Hepatocyte (in vitro differentiated cells): ENCODE data around the gene CYSTM1. TPM values are rescaled to one million over a fixed set of nuclear protein-coding genes. Genes with fewer than 3 reads are reported as not detected.

Experiments used
- DNase-seq: peaks from one replicate; pipeline ENCODE4 v3.0.0-alpha.2; 2016; ENCODE audit warnings: low spot score
- H2AFZ ChIP-seq: fragments of 200-600 bp; sonication (generic); 2 replicates; pipeline ENCODE4 v1.6.0; 2016; ENCODE audit warnings: antibody characterized with exemption, mild to moderate bottlenecking
- H3K27ac ChIP-seq: fragments of 200-600 bp; sonication (generic); 2 replicates; pipeline ENCODE4 v1.5.1; 2016; ENCODE audit warnings: mild to moderate bottlenecking
- H3K27me3 ChIP-seq: fragments of 200-600 bp; sonication (generic); 2 replicates; pipeline ENCODE4 v1.6.1; 2016
- H3K36me3 ChIP-seq: fragments of 200-600 bp; sonication (generic); replicated peaks from 2 replicates; pipeline ENCODE4 v1.5.1; 2016; ENCODE audit warnings: low read depth; ENCODE audit not compliant: insufficient read depth
- H3K4me1 ChIP-seq: fragments of 200-600 bp; sonication (generic); 2 replicates; pipeline ENCODE4 v1.5.1; 2016; ENCODE audit warnings: mild to moderate bottlenecking, moderate library complexity; ENCODE audit not compliant: insufficient read depth
- H3K4me2 ChIP-seq: fragments of 200-600 bp; sonication (generic); 2 replicates; pipeline ENCODE4 v1.6.0; 2016
- H3K4me3 ChIP-seq: fragments of 200-600 bp; sonication (generic); 2 replicates; pipeline ENCODE4 v1.5.1; 2016; ENCODE audit warnings: mild to moderate bottlenecking
- H3K79me2 ChIP-seq: fragments of 200-600 bp; sonication (generic); 2 replicates; pipeline ENCODE4 v1.6.0; 2017; ENCODE audit warnings: mild to moderate bottlenecking
- H3K9me2 ChIP-seq: fragments of 200-600 bp; sonication (generic); replicated peaks from 2 replicates; pipeline ENCODE4 v1.6.0; 2017; ENCODE audit warnings: mild to moderate bottlenecking; ENCODE audit not compliant: insufficient read depth
- H3K9me3 ChIP-seq: fragments of 200-600 bp; sonication (generic); 2 replicates; pipeline ENCODE4 v1.5.1; 2016; ENCODE audit warnings: low read depth, mild to moderate bottlenecking
- H4K20me1 ChIP-seq: fragments of 200-600 bp; sonication (generic); 2 replicates; pipeline ENCODE4 v1.6.0; 2016; ENCODE audit warnings: mild to moderate bottlenecking; ENCODE audit not compliant: insufficient read depth, poor library complexity, severe bottlenecking
- EZH2 ChIP-seq: fragments of 200-600 bp; sonication (generic); IDR thresholded peaks from 2 replicates; pipeline ENCODE4 v1.6.1; 2016; ENCODE audit warnings: antibody characterized with exemption, mild to moderate bottlenecking, borderline replicate concordance
- EZH2phosphoT487 ChIP-seq: fragments of 200-600 bp; sonication (generic); IDR thresholded peaks from one replicate; pipeline ENCODE4 v1.6.1; 2018; ENCODE audit warnings: antibody characterized with exemption, mild to moderate bottlenecking, low read depth, moderate library complexity; ENCODE audit not compliant: unreplicated experiment, severe bottlenecking
- WGBS: methylation state at CpG from one replicate; pipeline ENCODE4 v1.1.6; 2016; ENCODE audit warnings: low lambda C conversion rate; ENCODE audit errors: missing lambda C conversion rate; 5-methylcytosine and 5-hydroxymethylcytosine counted together
- polyA plus RNA-seq: library from polyadenylated mRNA; unstranded; fragments of >200 nt; fragmentation: Nextera tagmentation; extraction: Ambion mirVana; gene quantifications from 2 replicates; pipeline ENCODE4 v1.2.1, GENCODE V29; 2016
- total RNA-seq: library from RNA; depleted of rRNA; stranded (reverse); fragments of >200 nt; gene quantifications from 2 replicates; pipeline ENCODE4 v1.2.3, GENCODE V29; 2014
- TF ChIP-seq, protein P1 (sequence below): fragments of 200-600 bp; sonication (generic); IDR thresholded peaks from 2 replicates; pipeline ENCODE4 v1.5.1; 2016; ENCODE audit warnings: antibody characterized with exemption, mild to moderate bottlenecking; ENCODE audit not compliant: poor library complexity

The CYSTM1 gene
- total and polyA plus RNA-seq, 2 experiments from 2014 or later: 111 to 262 TPM

DNA sequence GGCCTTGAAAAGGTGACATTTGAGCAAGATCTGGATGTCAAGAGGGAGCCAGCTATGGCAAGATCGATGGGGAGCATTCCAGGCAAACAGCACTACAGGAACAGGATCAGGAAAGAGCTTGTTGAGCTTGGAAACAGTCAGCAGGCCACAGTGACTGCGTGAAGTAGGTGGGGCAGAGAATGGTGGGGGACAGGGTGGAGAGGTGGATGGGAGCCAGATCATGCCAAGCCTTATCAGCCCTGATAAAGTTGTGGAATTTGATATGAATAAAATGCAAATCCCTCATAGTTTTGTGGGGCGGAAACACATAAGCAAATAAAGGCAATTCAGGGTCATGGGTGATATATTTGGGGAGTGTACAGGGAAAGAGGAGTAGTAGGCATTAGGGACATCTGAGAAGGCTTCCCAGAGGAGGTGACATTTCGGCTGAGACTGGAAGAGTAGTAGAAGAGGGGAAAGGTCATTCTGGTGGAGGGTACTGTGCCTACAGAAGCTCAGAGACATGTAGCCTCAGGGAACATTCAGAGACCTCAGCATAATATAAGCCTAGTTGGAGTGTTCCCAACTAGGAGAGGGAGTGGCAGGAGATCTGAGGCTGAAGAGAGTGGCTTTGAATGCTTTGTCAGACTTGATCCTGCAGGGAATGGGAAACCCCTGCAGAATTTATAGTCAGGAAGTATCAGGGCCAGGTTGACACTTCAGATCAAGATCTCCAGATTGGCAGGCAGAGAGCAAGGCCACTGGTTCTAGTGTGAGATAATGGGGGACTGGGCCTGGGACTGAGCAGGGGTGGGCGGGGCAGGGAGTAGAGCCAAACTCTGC is 9.7 kb upstream of the CYSTM1 start:
- no peaks in the 10 kb centered on the region for H3K36me3 ChIP-seq
- H3K4me1 ChIP-seq: no peaks in the 10 kb centered on the region
- H3K27me3 ChIP-seq: no peaks in the 10 kb centered on the region
- TF ChIP-seq EZH2 (no peak), EZH2phosphoT487 (no peak)
- TF ChIP-seq, protein P1, sequence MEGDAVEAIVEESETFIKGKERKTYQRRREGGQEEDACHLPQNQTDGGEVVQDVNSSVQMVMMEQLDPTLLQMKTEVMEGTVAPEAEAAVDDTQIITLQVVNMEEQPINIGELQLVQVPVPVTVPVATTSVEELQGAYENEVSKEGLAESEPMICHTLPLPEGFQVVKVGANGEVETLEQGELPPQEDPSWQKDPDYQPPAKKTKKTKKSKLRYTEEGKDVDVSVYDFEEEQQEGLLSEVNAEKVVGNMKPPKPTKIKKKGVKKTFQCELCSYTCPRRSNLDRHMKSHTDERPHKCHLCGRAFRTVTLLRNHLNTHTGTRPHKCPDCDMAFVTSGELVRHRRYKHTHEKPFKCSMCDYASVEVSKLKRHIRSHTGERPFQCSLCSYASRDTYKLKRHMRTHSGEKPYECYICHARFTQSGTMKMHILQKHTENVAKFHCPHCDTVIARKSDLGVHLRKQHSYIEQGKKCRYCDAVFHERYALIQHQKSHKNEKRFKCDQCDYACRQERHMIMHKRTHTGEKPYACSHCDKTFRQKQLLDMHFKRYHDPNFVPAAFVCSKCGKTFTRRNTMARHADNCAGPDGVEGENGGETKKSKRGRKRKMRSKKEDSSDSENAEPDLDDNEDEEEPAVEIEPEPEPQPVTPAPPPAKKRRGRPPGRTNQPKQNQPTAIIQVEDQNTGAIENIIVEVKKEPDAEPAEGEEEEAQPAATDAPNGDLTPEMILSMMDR: no peak
- no peak for DNase-seq
- no peaks in the 10 kb centered on the region for H3K9me3 ChIP-seq
- no peaks in the 10 kb centered on the region for H4K20me1 ChIP-seq
- WGBS: 76% methylated on average over 5 of the region's 5 CpGs
- no peak overlapping the region for H3K4me3 ChIP-seq
- no peaks in the 10 kb centered on the region for H3K79me2 ChIP-seq
- H2AFZ ChIP-seq: no peak overlapping the region
- H3K4me2 ChIP-seq: no peak overlapping the region
- H3K27ac ChIP-seq: peak overlapping the region; percentile 51
- no peaks in the 10 kb centered on the region for H3K9me2 ChIP-seq

DNA sequence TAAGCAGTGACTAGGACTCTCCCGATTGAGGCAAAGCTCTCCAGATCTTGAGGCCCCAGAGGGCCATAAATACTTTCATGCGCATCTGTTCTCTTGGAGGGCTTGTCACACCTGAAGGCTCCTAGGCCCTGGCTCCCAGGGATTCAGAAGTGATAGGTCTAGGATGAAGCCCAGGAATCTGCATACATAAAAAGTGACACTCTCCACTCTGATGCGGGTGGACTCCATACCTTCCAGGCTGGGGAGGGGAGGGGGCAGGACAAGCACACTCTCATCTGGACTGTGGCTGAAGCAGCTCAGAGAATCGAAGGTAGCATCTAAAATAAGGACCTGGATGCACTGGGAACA is 9.1 kb upstream of the CYSTM1 start:
- 63% methylated on average over 2 of the region's 4 CpGs for WGBS
- no peak overlapping the region for H2AFZ ChIP-seq

DNA sequence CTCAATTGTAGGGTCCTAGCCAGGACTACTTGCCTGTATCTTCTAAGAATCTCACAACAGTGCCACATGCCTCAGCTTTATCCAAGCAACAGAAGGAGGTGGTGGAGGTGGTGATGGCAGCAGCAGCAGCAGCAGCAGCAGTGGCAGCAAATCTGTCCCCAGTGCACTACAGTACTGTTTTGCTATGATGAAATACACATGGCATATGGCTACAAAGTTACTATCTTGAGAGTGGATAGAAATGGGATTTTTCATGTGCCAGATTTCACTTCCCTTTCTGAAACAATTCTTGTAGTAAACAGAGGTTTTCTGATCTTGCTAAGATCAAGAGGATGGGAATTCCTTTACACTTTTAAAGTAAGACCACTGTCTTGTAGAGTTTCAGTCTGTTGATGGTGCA is 8.1 kb upstream of the CYSTM1 start:
- Histone ChIP-seq H4K20me1 (no peaks in the 10 kb centered on the region), H2AFZ (no peak overlapping the region), H3K4me1 (no peaks in the 10 kb centered on the region), H3K9me3 (no peaks in the 10 kb centered on the region), H3K27ac (no peak overlapping the region), H3K36me3 (no peaks in the 10 kb centered on the region), H3K27me3 (no peaks in the 10 kb centered on the region), H3K9me2 (no peaks in the 10 kb centered on the region), H3K4me3 (no peak overlapping the region), H3K4me2 (no peak overlapping the region), H3K79me2 (no peaks in the 10 kb centered on the region)
- no peak for DNase-seq
- TF ChIP-seq, protein P1: no peak
- TF ChIP-seq EZH2: no peak
- no peak for TF ChIP-seq EZH2phosphoT487

More for the DNA sequence above, 9.1 kb upstream of the CYSTM1 start:
- Histone ChIP-seq H3K79me2 (no peaks in the 10 kb centered on the region), H3K4me2 (no peak overlapping the region), H3K4me3 (no peak overlapping the region), H4K20me1 (no peaks in the 10 kb centered on the region), H3K4me1 (no peaks in the 10 kb centered on the region), H3K27me3 (no peaks in the 10 kb centered on the region), H3K27ac (peak overlapping the region; percentile 34), H3K9me3 (no peaks in the 10 kb centered on the region), H3K36me3 (no peaks in the 10 kb centered on the region), H3K9me2 (no peaks in the 10 kb centered on the region)
- DNase-seq: no peak
- no peak for TF ChIP-seq EZH2
- TF ChIP-seq, protein P1: no peak
- no peak for TF ChIP-seq EZH2phosphoT487
